ENCODE results near the gene CAMK1D.
A peak's percentile ranks its signal among the peaks of the same experiment; 100 is the strongest.
"Not testable (repeated sequence)": the region's sequence is repeated elsewhere in the genome, so short reads cannot be mapped to it uniquely, and the experiment has no call there.

The CAMK1D gene

GRCh38 chr10:12340937-12341336 lies 8.4 kb upstream of the CAMK1D start:
- DNase-seq (ENCODE audit: low spot score): no peak

GRCh38 chr10:12341526-12341925 lies 7.8 kb upstream of the CAMK1D start:
- DNase-seq (ENCODE audit: low spot score): no peak

- no peak for DNase-seq (ENCODE audit: low spot score)
Measured at GRCh38 chr10:12344375-12345110, 4.8 kb upstream of the CAMK1D start.

GRCh38 chr10:12346707-12347106 lies 2.6 kb upstream of the CAMK1D start:
- DNase-seq (ENCODE audit: low spot score): no peak

GRCh38 chr10:12348294-12348869 lies 965 bp upstream of the CAMK1D start:
- DNase-seq (ENCODE audit: low spot score): no peak

GRCh38 chr10:12349629-12350166 lies 351 bp downstream of the CAMK1D start:
- no peak for DNase-seq (ENCODE audit: low spot score)

- DNase-seq (ENCODE audit: low spot score): peak; percentile 64
Measured at GRCh38 chr10:12350167-12350872, 973 bp downstream of the CAMK1D start.

- DNase-seq (ENCODE audit: low spot score): no peak
Measured at GRCh38 chr10:12350925-12351324, 1.6 kb downstream of the CAMK1D start.

- no peak for DNase-seq (ENCODE audit: low spot score)
Measured at GRCh38 chr10:12351447-12351846, 2.1 kb downstream of the CAMK1D start.

- DNase-seq (ENCODE audit: low spot score): no peak
Measured at GRCh38 chr10:12351889-12352288, 2.5 kb downstream of the CAMK1D start.

GRCh38 chr10:12353399-12354242 lies 4.3 kb downstream of the CAMK1D start:
- DNase-seq (ENCODE audit: low spot score): no peak

GRCh38 chr10:12354696-12355095 lies 5.3 kb downstream of the CAMK1D start:
- not testable (repeated sequence) for DNase-seq (ENCODE audit: low spot score)

- no peak for DNase-seq (ENCODE audit: low spot score)
Measured at GRCh38 chr10:12355384-12355783, 6.0 kb downstream of the CAMK1D start.

- DNase-seq (ENCODE audit: low spot score): no peak
Measured at GRCh38 chr10:12357525-12358151, 8.3 kb downstream of the CAMK1D start.

GRCh38 chr10:12358863-12359564 lies 9.7 kb downstream of the CAMK1D start:
- DNase-seq (ENCODE audit: low spot score): no peak

- no peak for DNase-seq (ENCODE audit: low spot score)
Measured at GRCh38 chr10:12360461-12360860, 11.1 kb downstream of the CAMK1D start.

- not testable (repeated sequence) for DNase-seq (ENCODE audit: low spot score)
Measured at GRCh38 chr10:12361115-12361514, 11.8 kb downstream of the CAMK1D start.

GRCh38 chr10:12364559-12364958 lies 15.2 kb downstream of the CAMK1D start:
- DNase-seq (ENCODE audit: low spot score): no peak

- no peak for DNase-seq (ENCODE audit: low spot score)
Measured at GRCh38 chr10:12367272-12367671, 17.9 kb downstream of the CAMK1D start.

GRCh38 chr10:12369982-12370381 lies 20.6 kb downstream of the CAMK1D start:
- no peak for DNase-seq (ENCODE audit: low spot score)

GRCh38 chr10:12372846-12373245 lies 23.5 kb downstream of the CAMK1D start:
- no peak for DNase-seq (ENCODE audit: low spot score)

All from CD4-positive, alpha-beta T cell treated with Interleukin-15 for 4 hours (primary cell).